Ovary (tissue), 3 donors: Measurements from ENCODE around the gene SYT17.

Experiments
- CTCF ChIP-seq, 3 donors: fragments of 450-650 bp in 2 of 3; fragments of 200-600 bp in 1 of 3; IDR thresholded peaks; one replicate each; pipeline versions ENCODE4 v1.5.1 to v1.8.0; 2016 to 2022; ENCODE audit warnings: antibody characterized with exemption in 3 of 3, mild to moderate bottlenecking in 1 of 3
- EP300 ChIP-seq: sonication (generic); formaldehyde crosslinking; IDR thresholded peaks from one replicate; pipeline ENCODE4 v1.6.1; 2017; ENCODE audit warnings: antibody characterized with exemption
- donor health status: DM: no; HTN: no; CAD: no.

DNA sequence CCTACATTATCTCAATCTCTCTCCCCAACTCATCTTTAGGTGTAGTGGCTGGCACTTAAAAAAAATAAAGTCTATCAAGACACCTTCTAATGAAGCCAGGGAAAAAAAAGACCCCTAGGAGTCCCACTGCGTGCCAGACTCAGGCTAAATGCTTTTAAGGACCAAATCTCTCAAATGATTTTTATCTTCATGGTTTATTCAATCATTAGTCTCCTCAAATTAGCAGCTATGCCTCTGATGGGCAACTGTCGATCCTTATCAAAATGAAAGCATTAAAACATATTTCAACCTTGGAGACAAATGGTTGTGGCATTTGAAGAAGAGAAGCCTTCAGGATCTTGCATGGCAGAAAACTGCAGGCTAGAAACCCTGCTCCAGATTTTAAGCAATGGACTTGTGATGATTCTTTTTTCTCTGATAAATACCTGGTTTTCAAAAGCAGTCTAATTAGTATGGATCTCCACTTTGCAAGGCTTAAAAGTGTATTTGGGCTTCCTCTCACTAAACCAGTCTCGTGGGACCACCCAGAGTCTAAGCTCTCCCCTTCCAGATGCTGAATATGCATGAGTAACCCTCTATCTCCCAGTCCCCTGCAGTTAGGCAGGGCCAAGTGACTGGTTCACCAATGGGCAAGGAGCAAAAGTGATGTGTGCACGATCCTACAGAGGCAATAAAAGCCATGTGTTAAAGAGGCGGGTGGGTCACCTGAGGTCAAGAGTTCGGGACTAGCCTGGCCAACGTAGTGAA is 39.4 kb upstream of the SYT17 start:
- no peak for TF ChIP-seq CTCF (IDR thresholded peaks at IDR 0.05)
- TF ChIP-seq EP300, result no peak
